HG03175 (cell line): ENCODE measurements around the gene ENAM.

Experiments
- ATAC-seq: cut with Tn5 transposase; IDR thresholded peaks from one replicate; pipeline ENCODE4 v1.9.1; 2021; ENCODE audit warnings: mild to moderate bottlenecking, moderate library complexity; ENCODE audit not compliant: unreplicated experiment

ENAM gene

GRCh38 chr4:70628444-70628843 lies at the start of gene ENAM:
TSS of gene ENAM (plus strand) at chr4:70628744. CDS start at chr4:70629501, 757 bp downstream.
- no peak for ATAC-seq

GRCh38 chr4:70581980-70582379 lies 46.6 kb upstream of the ENAM start:
- no peak for ATAC-seq

- no peak for ATAC-seq
Measured at GRCh38 chr4:70583952-70584834, 44.4 kb upstream of the ENAM start.

GRCh38 chr4:70586841-70587240 lies 41.7 kb upstream of the ENAM start:
- no peak for ATAC-seq

GRCh38 chr4:70589785-70590184 lies 38.8 kb upstream of the ENAM start:
- ATAC-seq: peak; percentile 96

- ATAC-seq: no peak
Measured at GRCh38 chr4:70591955-70592582, 36.5 kb upstream of the ENAM start, which contains the start of gene AMBN. TSS of gene AMBN (plus strand) at chr4:70592256. CDS start at chr4:70592359, 103 bp downstream.

- no peak for ATAC-seq
Measured at GRCh38 chr4:70594196-70594595, 34.3 kb upstream of the ENAM start.

- no peak for ATAC-seq
Measured at GRCh38 chr4:70600305-70600704, 28.2 kb upstream of the ENAM start.

- no peak for ATAC-seq
Measured at GRCh38 chr4:70600977-70601376, 27.6 kb upstream of the ENAM start.

- peak; percentile 98 for ATAC-seq
Measured at GRCh38 chr4:70601422-70602039, 27.0 kb upstream of the ENAM start.

GRCh38 chr4:70603856-70604255 lies 24.7 kb upstream of the ENAM start:
- no peak for ATAC-seq

GRCh38 chr4:70606459-70606858 lies 22.1 kb upstream of the ENAM start:
- ATAC-seq: no peak

GRCh38 chr4:70607334-70607853 lies 21.1 kb upstream of the ENAM start:
- no peak for ATAC-seq

GRCh38 chr4:70608324-70608723 lies 20.2 kb upstream of the ENAM start:
- ATAC-seq: no peak

GRCh38 chr4:70613306-70614183 lies 15.0 kb upstream of the ENAM start:
- ATAC-seq: peak; percentile 73

GRCh38 chr4:70614184-70614555 lies 14.4 kb upstream of the ENAM start:
- ATAC-seq: no peak

GRCh38 chr4:70619288-70619687 lies 9.3 kb upstream of the ENAM start:
- no peak for ATAC-seq

GRCh38 chr4:70619778-70620177 lies 8.8 kb upstream of the ENAM start:
- ATAC-seq: no peak

- no peak for ATAC-seq
Measured at GRCh38 chr4:70623323-70623722, 5.2 kb upstream of the ENAM start.

- ATAC-seq: no peak
Measured at GRCh38 chr4:70624226-70624793, 4.2 kb upstream of the ENAM start.
